Measurements from ENCODE around the gene PLCB2.

PLCB2 gene

DNA sequence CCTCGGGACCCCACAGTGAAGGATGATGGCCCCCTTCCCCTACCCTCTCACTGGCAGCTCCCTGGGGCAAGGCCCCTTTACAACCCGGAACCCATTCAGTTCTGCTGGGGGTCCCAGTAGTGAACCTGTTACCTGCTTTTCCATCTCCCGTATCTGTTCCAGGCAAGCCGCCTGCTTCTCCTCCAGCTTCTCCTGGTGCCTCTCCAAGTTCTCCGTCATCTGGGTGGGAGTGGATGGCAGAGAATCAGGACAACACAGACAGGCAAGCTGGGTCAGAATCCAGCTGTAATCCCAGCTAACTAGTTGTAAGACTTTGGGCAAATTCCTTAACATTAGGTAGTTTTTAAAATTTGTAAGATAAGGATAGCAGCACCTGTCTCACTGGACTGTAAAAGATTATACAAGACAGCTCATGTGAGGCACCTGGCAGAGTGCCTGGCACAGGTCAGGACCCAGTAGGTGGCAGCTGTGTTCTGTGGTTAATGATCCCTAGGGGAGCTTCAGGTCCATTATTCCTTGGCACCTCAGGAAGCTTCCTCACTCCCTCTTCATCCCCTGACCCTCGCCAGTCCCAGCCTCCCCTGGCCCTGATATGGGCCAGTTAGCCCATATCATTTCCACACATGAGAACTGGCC lies 18.5 kb downstream of the PLCB2 start:
- no peak for TF ChIP-seq FOXP2 (optimal IDR thresholded peaks at IDR 0.05; ENCODE audit: borderline replicate concordance, extremely low read depth, extremely low read length, insufficient read depth)
- TF ChIP-seq, protein P1, sequence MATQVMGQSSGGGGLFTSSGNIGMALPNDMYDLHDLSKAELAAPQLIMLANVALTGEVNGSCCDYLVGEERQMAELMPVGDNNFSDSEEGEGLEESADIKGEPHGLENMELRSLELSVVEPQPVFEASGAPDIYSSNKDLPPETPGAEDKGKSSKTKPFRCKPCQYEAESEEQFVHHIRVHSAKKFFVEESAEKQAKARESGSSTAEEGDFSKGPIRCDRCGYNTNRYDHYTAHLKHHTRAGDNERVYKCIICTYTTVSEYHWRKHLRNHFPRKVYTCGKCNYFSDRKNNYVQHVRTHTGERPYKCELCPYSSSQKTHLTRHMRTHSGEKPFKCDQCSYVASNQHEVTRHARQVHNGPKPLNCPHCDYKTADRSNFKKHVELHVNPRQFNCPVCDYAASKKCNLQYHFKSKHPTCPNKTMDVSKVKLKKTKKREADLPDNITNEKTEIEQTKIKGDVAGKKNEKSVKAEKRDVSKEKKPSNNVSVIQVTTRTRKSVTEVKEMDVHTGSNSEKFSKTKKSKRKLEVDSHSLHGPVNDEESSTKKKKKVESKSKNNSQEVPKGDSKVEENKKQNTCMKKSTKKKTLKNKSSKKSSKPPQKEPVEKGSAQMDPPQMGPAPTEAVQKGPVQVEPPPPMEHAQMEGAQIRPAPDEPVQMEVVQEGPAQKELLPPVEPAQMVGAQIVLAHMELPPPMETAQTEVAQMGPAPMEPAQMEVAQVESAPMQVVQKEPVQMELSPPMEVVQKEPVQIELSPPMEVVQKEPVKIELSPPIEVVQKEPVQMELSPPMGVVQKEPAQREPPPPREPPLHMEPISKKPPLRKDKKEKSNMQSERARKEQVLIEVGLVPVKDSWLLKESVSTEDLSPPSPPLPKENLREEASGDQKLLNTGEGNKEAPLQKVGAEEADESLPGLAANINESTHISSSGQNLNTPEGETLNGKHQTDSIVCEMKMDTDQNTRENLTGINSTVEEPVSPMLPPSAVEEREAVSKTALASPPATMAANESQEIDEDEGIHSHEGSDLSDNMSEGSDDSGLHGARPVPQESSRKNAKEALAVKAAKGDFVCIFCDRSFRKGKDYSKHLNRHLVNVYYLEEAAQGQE (IDR thresholded peaks at IDR 0.05; ENCODE audit: insufficient read depth in 1 of 2, low read depth in 2 of 2, low read length in 2 of 2): no peak
- no peak for TF ChIP-seq POLR2AphosphoS5 (IDR thresholded peaks at IDR 0.05; ENCODE audit: low read depth, low read length)
- TF ChIP-seq TAF1 (IDR thresholded peaks at IDR 0.05; ENCODE audit: borderline replicate concordance, insufficient read depth, low read length): no peak
- no peak for TF ChIP-seq SIN3A (IDR thresholded peaks at IDR 0.05; ENCODE audit: borderline replicate concordance, insufficient read depth, low read length)

DNA sequence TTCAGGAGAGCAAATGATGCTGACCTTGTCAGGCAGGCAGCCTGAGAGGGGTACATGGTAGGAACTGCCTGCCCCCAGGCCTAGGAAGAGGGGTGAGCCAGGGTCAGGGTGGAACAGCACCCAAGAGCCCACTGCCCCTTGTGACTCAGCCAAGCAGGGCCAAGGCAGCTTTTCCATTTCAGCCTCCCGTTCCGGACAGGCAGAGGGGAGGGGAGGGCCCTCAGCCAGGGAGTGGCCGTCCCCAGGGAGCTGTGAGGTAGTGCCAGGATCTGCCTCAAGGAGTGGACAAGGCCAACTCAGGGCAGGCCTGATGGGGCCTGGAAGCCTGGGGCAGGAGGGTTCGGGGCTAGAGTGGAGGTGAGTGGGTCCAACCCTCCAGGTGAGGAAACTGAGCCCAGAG lies 19.8 kb downstream of the PLCB2 start:
- TF ChIP-seq, protein P1 (IDR thresholded peaks at IDR 0.05; ENCODE audit: insufficient read depth in 1 of 2, low read depth in 2 of 2, low read length in 2 of 2): no peak
- no peak for TF ChIP-seq TAF1 (IDR thresholded peaks at IDR 0.05; ENCODE audit: borderline replicate concordance, insufficient read depth, low read length)
- TF ChIP-seq SIN3A (IDR thresholded peaks at IDR 0.05; ENCODE audit: borderline replicate concordance, insufficient read depth, low read length): no peak
- no peak for TF ChIP-seq POLR2AphosphoS5 (IDR thresholded peaks at IDR 0.05; ENCODE audit: low read depth, low read length)
- TF ChIP-seq FOXP2 (optimal IDR thresholded peaks at IDR 0.05; ENCODE audit: borderline replicate concordance, extremely low read depth, extremely low read length, insufficient read depth): no peak

DNA sequence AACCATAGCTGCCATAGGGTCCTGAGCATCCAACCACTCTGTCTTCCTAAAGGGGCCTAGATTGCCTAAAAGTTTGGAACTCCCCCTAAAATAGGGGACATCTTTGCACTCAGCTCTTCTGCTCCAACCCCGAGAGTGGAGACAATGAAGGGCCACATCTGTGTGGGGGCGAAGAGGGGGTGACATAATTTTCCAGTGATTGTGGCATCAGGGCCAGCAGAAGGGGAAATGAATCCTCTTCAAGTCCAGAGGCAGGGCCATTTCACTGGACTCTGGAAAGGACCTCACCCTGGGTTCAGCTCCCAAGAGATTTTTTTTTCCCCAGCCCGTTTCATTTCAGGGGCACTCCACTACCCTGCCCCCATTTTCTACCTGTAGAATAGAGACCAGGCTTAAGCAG lies 20.2 kb downstream of the PLCB2 start:
- TF ChIP-seq, protein P1 (IDR thresholded peaks at IDR 0.05; ENCODE audit: insufficient read depth in 1 of 2, low read depth in 2 of 2, low read length in 2 of 2): no peak
- TF ChIP-seq TAF1 (IDR thresholded peaks at IDR 0.05; ENCODE audit: borderline replicate concordance, insufficient read depth, low read length) (no peak), POLR2AphosphoS5 (IDR thresholded peaks at IDR 0.05; ENCODE audit: low read depth, low read length) (no peak), FOXP2 (optimal IDR thresholded peaks at IDR 0.05; ENCODE audit: borderline replicate concordance, extremely low read depth, extremely low read length, insufficient read depth) (no peak), SIN3A (IDR thresholded peaks at IDR 0.05; ENCODE audit: borderline replicate concordance, insufficient read depth, low read length) (no peak)

DNA sequence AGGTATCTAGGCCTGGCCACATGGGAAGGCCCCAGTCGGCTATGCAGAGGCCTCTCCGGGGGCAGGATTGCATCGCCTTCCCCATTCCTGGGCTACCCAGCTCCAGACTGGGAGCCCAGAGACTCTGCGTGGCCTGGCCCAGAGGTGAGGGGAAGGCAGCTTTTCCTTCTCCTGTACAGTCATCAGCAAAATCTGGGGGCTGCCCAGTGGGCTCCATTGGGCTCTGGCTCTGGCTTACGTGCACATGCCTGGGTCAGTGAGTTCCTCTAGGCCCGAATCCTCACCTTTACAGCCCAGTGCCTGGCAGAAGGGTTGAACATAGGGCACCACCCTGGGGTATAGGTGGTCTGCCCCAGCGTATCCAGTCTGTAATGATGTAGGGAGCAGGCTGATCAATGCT lies 20.9 kb downstream of the PLCB2 start:
- TF ChIP-seq FOXP2 (optimal IDR thresholded peaks at IDR 0.05; ENCODE audit: borderline replicate concordance, extremely low read depth, extremely low read length, insufficient read depth) (no peak), TAF1 (IDR thresholded peaks at IDR 0.05; ENCODE audit: borderline replicate concordance, insufficient read depth, low read length) (no peak), POLR2AphosphoS5 (IDR thresholded peaks at IDR 0.05; ENCODE audit: low read depth, low read length) (no peak), SIN3A (IDR thresholded peaks at IDR 0.05; ENCODE audit: borderline replicate concordance, insufficient read depth, low read length) (no peak)
- TF ChIP-seq, protein P1 (IDR thresholded peaks at IDR 0.05; ENCODE audit: insufficient read depth in 1 of 2, low read depth in 2 of 2, low read length in 2 of 2): no peak
